ENCODE results near the gene DGKG. TPM values are rescaled to one million over a fixed set of nuclear protein-coding genes. Genes with fewer than 3 reads are reported as not detected.
A peak's percentile ranks its signal among the peaks of the same experiment; 100 is the strongest.

The DGKG gene
- total RNA-seq, 2 experiments from 2014 or later, result 0.14 to 0.58 TPM

- H3K9me3 Mint-ChIP-seq, result no peaks in the 10 kb centered on the region
- H3K36me3 Mint-ChIP-seq, result no peaks in the 10 kb centered on the region
- no peak for DNase-seq
- no peaks in the 10 kb centered on the region for H3K4me1 Mint-ChIP-seq
- no peak overlapping the region for H3K27ac Mint-ChIP-seq
- no peak overlapping the region for H3K4me3 Mint-ChIP-seq
- H3K27me3 Mint-ChIP-seq, result peaks cover 3% of the 10 kb centered on the region
These were observed 80.9 kb downstream of the DGKG start for GRCh38 chr3:186281176-186281575.

- no peaks in the 10 kb centered on the region for H3K9me3 Mint-ChIP-seq
These were observed 81.3 kb downstream of the DGKG start for GRCh38 chr3:186280737-186281136.

GRCh38 chr3:186277268-186277909 is 84.6 kb downstream of the DGKG start:
- no peak overlapping the region for H3K27ac Mint-ChIP-seq
- no peak for DNase-seq
- H3K9me3 Mint-ChIP-seq, result no peaks in the 10 kb centered on the region
- no peaks in the 10 kb centered on the region for H3K36me3 Mint-ChIP-seq
- no peaks in the 10 kb centered on the region for H3K4me1 Mint-ChIP-seq
- H3K4me3 Mint-ChIP-seq, result no peak overlapping the region
- peaks cover 3% of the 10 kb centered on the region for H3K27me3 Mint-ChIP-seq

More at GRCh38 chr3:186280737-186281136, 81.3 kb downstream of the DGKG start:
- Mint-ChIP-seq H3K27ac (no peak overlapping the region), H3K4me3 (no peak overlapping the region), H3K4me1 (no peaks in the 10 kb centered on the region), H3K27me3 (peaks cover 3% of the 10 kb centered on the region), H3K36me3 (no peaks in the 10 kb centered on the region)
- no peak for DNase-seq

- Mint-ChIP-seq H3K4me1 (no peaks in the 10 kb centered on the region), H3K4me3 (no peak overlapping the region), H3K27me3 (peaks cover 3% of the 10 kb centered on the region), H3K36me3 (no peaks in the 10 kb centered on the region), H3K27ac (no peak overlapping the region), H3K9me3 (no peaks in the 10 kb centered on the region)
- DNase-seq, result no peak
These were observed 86.6 kb downstream of the DGKG start for GRCh38 chr3:186275436-186275835.

GRCh38 chr3:186273586-186273985 is 88.4 kb downstream of the DGKG start:
- Mint-ChIP-seq H3K27ac (no peak overlapping the region), H3K4me3 (no peak overlapping the region), H3K36me3 (no peaks in the 10 kb centered on the region), H3K9me3 (no peaks in the 10 kb centered on the region), H3K27me3 (peaks cover 3% of the 10 kb centered on the region), H3K4me1 (no peaks in the 10 kb centered on the region)
- no peak for DNase-seq

- H3K9me3 Mint-ChIP-seq, result no peaks in the 10 kb centered on the region
- no peak overlapping the region for H3K27ac Mint-ChIP-seq
- H3K4me3 Mint-ChIP-seq, result no peak overlapping the region
- no peak for DNase-seq
- no peaks in the 10 kb centered on the region for H3K27me3 Mint-ChIP-seq
- H3K36me3 Mint-ChIP-seq, result no peaks in the 10 kb centered on the region
- H3K4me1 Mint-ChIP-seq, result no peaks in the 10 kb centered on the region
These were observed 91.3 kb downstream of the DGKG start for GRCh38 chr3:186270701-186271100.

GRCh38 chr3:186268616-186269448 is 93.2 kb downstream of the DGKG start:
- Mint-ChIP-seq H3K4me1 (no peaks in the 10 kb centered on the region), H3K9me3 (no peaks in the 10 kb centered on the region), H3K27ac (no peak overlapping the region), H3K27me3 (no peaks in the 10 kb centered on the region), H3K4me3 (no peak overlapping the region), H3K36me3 (no peaks in the 10 kb centered on the region)
- no peak for DNase-seq

GRCh38 chr3:186267758-186268157 is 94.3 kb downstream of the DGKG start:
- H3K4me1 Mint-ChIP-seq, result no peaks in the 10 kb centered on the region
- DNase-seq, result no peak
- no peaks in the 10 kb centered on the region for H3K27me3 Mint-ChIP-seq
- H3K4me3 Mint-ChIP-seq, result no peak overlapping the region
- H3K27ac Mint-ChIP-seq, result no peak overlapping the region
- no peaks in the 10 kb centered on the region for H3K36me3 Mint-ChIP-seq
- no peaks in the 10 kb centered on the region for H3K9me3 Mint-ChIP-seq

GRCh38 chr3:186264608-186265400 is 97.2 kb downstream of the DGKG start:
- Mint-ChIP-seq H3K27me3 (no peaks in the 10 kb centered on the region), H3K4me1 (peaks cover 6% of the 10 kb centered on the region), H3K36me3 (no peaks in the 10 kb centered on the region), H3K9me3 (no peaks in the 10 kb centered on the region), H3K27ac (no peak overlapping the region), H3K4me3 (no peak overlapping the region)
- DNase-seq, result no peak

GRCh38 chr3:186261638-186262037 is 100.4 kb downstream of the DGKG start:
- Mint-ChIP-seq H3K27me3 (no peaks in the 10 kb centered on the region), H3K4me3 (no peak overlapping the region), H3K27ac (no peak overlapping the region)

GRCh38 chr3:186260726-186261125 is 101.3 kb downstream of the DGKG start:
- no peaks in the 10 kb centered on the region for H3K36me3 Mint-ChIP-seq
- no peaks in the 10 kb centered on the region for H3K27me3 Mint-ChIP-seq
- no peaks in the 10 kb centered on the region for H3K9me3 Mint-ChIP-seq
- no peak for DNase-seq
- peaks cover 15% of the 10 kb centered on the region for H3K4me1 Mint-ChIP-seq
- no peak overlapping the region for H3K27ac Mint-ChIP-seq
- no peak overlapping the region for H3K4me3 Mint-ChIP-seq

More at GRCh38 chr3:186261638-186262037, 100.4 kb downstream of the DGKG start:
- DNase-seq, result no peak
- H3K9me3 Mint-ChIP-seq, result no peaks in the 10 kb centered on the region
- no peaks in the 10 kb centered on the region for H3K36me3 Mint-ChIP-seq
- H3K4me1 Mint-ChIP-seq, result peaks cover 14% of the 10 kb centered on the region

GRCh38 chr3:186259612-186260383 is 102.2 kb downstream of the DGKG start:
- no peaks in the 10 kb centered on the region for H3K9me3 Mint-ChIP-seq
- peak; percentile 75 for DNase-seq
- H3K27me3 Mint-ChIP-seq, result no peaks in the 10 kb centered on the region
- no peaks in the 10 kb centered on the region for H3K36me3 Mint-ChIP-seq
- peaks cover 24% of the 10 kb centered on the region for H3K4me1 Mint-ChIP-seq
- H3K27ac Mint-ChIP-seq, result peak overlapping the region; percentile 44
- H3K4me3 Mint-ChIP-seq, result no peak overlapping the region

- no peak for DNase-seq
- Mint-ChIP-seq H3K36me3 (no peaks in the 10 kb centered on the region), H3K4me1 (peaks cover 32% of the 10 kb centered on the region), H3K27me3 (no peaks in the 10 kb centered on the region), H3K9me3 (no peaks in the 10 kb centered on the region), H3K4me3 (no peak overlapping the region), H3K27ac (no peak overlapping the region)
These were observed 103.1 kb downstream of the DGKG start for GRCh38 chr3:186258968-186259367.

GRCh38 chr3:186257866-186258265 is 104.2 kb downstream of the DGKG start:
- Mint-ChIP-seq H3K4me1 (peaks cover 34% of the 10 kb centered on the region), H3K36me3 (no peaks in the 10 kb centered on the region), H3K27me3 (no peaks in the 10 kb centered on the region), H3K27ac (no peak overlapping the region), H3K4me3 (no peak overlapping the region), H3K9me3 (no peaks in the 10 kb centered on the region)
- DNase-seq, result no peak
